DOHH2 (cell line): ENCODE data around the gene RTTN.

ENCODE experiments used
- H3F3A ChIP-seq: fragments of 200-600 bp; sonication (generic), shearing (Covaris generic); 2 replicates; pipeline ENCODE4 v1.6.0; 2016; ENCODE audit warnings: antibody characterized with exemption, mild to moderate bottlenecking; ENCODE audit not compliant: control insufficient read depth, insufficient read depth
- H3K27ac ChIP-seq: fragments of 200-600 bp; sonication (generic); 2 replicates; pipeline ENCODE4 v1.5.1; 2014; ENCODE audit warnings: low read depth, mild to moderate bottlenecking, low read length, moderate library complexity
- H3K27me3 ChIP-seq: fragments of 200-600 bp; sonication (generic); 2 replicates; pipeline ENCODE4 v1.6.1; 2014; ENCODE audit warnings: mild to moderate bottlenecking, low read length, mixed read lengths; ENCODE audit not compliant: control insufficient read depth
- H3K36me3 ChIP-seq: fragments of 200-600 bp; sonication (generic); 2 replicates; pipeline ENCODE4 v1.6.1; 2014; ENCODE audit warnings: mild to moderate bottlenecking, low read length, moderate library complexity, mixed read lengths; ENCODE audit not compliant: control insufficient read depth
- H3K4me1 ChIP-seq: fragments of 200-600 bp; sonication (generic); 2 replicates; pipeline ENCODE4 v1.6.1; 2014; ENCODE audit warnings: mild to moderate bottlenecking, low read length, mixed read lengths; ENCODE audit not compliant: control insufficient read depth
- H3K4me2 ChIP-seq: fragments of 200-600 bp; sonication (generic); 2 replicates; pipeline ENCODE4 v1.6.0; 2014; ENCODE audit warnings: mild to moderate bottlenecking, low read length, moderate library complexity
- H3K4me3 ChIP-seq: fragments of 200-600 bp; sonication (generic); 2 replicates; pipeline ENCODE4 v1.5.1; 2014; ENCODE audit warnings: mild to moderate bottlenecking, low read length, mixed read lengths
- H3K79me2 ChIP-seq: fragments of 200-600 bp; sonication (generic); 2 replicates; pipeline ENCODE4 v1.6.1; 2014; ENCODE audit warnings: mild to moderate bottlenecking, low read length, mixed read lengths; ENCODE audit not compliant: control insufficient read depth
- H3K9me2 ChIP-seq: fragments of 200-600 bp; sonication (generic); replicated peaks from 2 replicates; pipeline ENCODE4 v1.6.1; 2014; ENCODE audit warnings: mild to moderate bottlenecking, low read length, mixed read lengths; ENCODE audit not compliant: control insufficient read depth
- H3K9me3 ChIP-seq: fragments of 200-600 bp; sonication (generic); 2 replicates; pipeline ENCODE4 v1.6.1; 2014; ENCODE audit warnings: antibody characterized with exemption, low read length, mixed read lengths; ENCODE audit not compliant: control insufficient read depth, insufficient read depth
- H4K20me1 ChIP-seq: fragments of 200-600 bp; sonication (generic); 2 replicates; pipeline ENCODE4 v1.6.0; 2014; ENCODE audit warnings: low read depth, mild to moderate bottlenecking, antibody characterized with exemption, low read length, moderate library complexity; ENCODE audit not compliant: control insufficient read depth, insufficient read depth
- CTCF ChIP-seq: fragments of 200-600 bp; sonication (generic); IDR thresholded peaks from one replicate; pipeline ENCODE4 v1.5.1; 2014; ENCODE audit warnings: antibody characterized with exemption, mild to moderate bottlenecking, low read depth, low read length; ENCODE audit not compliant: poor library complexity, severe bottlenecking
- EZH2phosphoT487 ChIP-seq: fragments of 200-600 bp; sonication (generic); IDR thresholded peaks from 2 replicates; pipeline ENCODE4 v1.6.1; 2017; ENCODE audit warnings: borderline replicate concordance, mild to moderate bottlenecking, antibody characterized with exemption, low read length, moderate library complexity, mixed read lengths

Gene RTTN

DNA sequence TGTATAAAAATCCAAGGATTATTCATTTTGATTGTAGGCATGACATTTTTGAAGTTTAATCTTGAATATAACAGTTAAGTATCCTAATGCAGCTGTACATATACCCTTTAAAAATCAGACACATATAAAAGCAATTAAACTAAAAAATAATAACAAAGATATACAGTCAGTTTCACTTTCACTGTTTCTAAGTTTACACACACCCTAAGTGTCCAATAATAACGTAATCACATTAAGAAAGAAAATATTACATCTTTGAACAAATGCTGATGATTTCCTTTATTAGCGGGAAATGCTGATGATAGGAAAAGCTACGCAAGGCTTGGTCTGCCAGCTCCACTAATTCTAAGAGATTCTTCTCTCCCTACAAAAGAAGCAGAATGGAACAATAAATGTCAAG lies 38.8 kb downstream of the RTTN start:
- Histone ChIP-seq H3K9me2 (no peaks in the 10 kb centered on the region), H3F3A (no peaks in the 10 kb centered on the region; the same call in 1 of the 2 replicates), H3K4me1 (no peaks in the 10 kb centered on the region), H3K4me2 (no peak overlapping the region), H4K20me1 (no peaks in the 10 kb centered on the region), H3K27ac (no peak overlapping the region), H3K27me3 (no peaks in the 10 kb centered on the region), H3K79me2 (no peaks in the 10 kb centered on the region), H3K9me3 (no peaks in the 10 kb centered on the region), H3K36me3 (peaks cover 44% of the 10 kb centered on the region), H3K4me3 (no peak overlapping the region)
- TF ChIP-seq EZH2phosphoT487 = no peak
- no peak for TF ChIP-seq CTCF

DNA sequence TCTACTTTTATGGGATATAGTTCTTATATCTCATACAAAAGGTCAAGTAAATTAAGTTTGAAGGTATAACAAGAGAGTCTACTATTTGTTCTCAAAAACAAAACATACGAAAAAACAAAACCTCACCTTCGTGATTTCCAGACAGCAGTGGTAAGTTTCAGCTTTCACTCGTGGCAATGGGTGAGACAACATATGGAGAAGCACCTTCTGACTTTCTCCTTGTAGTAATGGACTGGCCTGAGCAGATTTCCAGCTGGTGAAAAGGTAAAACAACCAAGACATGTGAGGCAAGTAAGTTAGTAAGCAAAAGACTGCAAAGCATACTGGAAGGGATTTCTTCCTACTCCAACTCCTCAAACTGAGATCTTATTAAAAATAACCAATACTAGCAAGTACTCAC lies 39.6 kb downstream of the RTTN start:
- no peak for TF ChIP-seq EZH2phosphoT487
- no peak for TF ChIP-seq CTCF
- Histone ChIP-seq H4K20me1 (no peaks in the 10 kb centered on the region), H3K36me3 (peaks cover 51% of the 10 kb centered on the region), H3K9me3 (no peaks in the 10 kb centered on the region), H3K4me1 (no peaks in the 10 kb centered on the region), H3F3A (no peaks in the 10 kb centered on the region; the same call in 1 of the 2 replicates), H3K27me3 (no peaks in the 10 kb centered on the region), H3K79me2 (no peaks in the 10 kb centered on the region), H3K9me2 (no peaks in the 10 kb centered on the region), H3K4me2 (no peak overlapping the region), H3K4me3 (no peak overlapping the region), H3K27ac (no peak overlapping the region)

GRCh38 chr18:70160073-70160678 lies 45.3 kb downstream of the RTTN start:
- peaks cover 11% of the 10 kb centered on the region; the same call in 1 of the 2 replicates for H3K79me2 ChIP-seq
- no peak overlapping the region for H3K4me2 ChIP-seq
- no peaks in the 10 kb centered on the region for H3K9me3 ChIP-seq
- H3K9me2 ChIP-seq = no peaks in the 10 kb centered on the region
- no peaks in the 10 kb centered on the region for H3F3A ChIP-seq
- H3K27me3 ChIP-seq = no peaks in the 10 kb centered on the region
- no peak overlapping the region for H3K4me3 ChIP-seq
- peaks cover 72% of the 10 kb centered on the region for H3K36me3 ChIP-seq
- H4K20me1 ChIP-seq = no peaks in the 10 kb centered on the region
- TF ChIP-seq CTCF (no peak), EZH2phosphoT487 (no peak)
- no peaks in the 10 kb centered on the region for H3K4me1 ChIP-seq
- no peak overlapping the region for H3K27ac ChIP-seq
